Measurements from ENCODE around the gene POLR3B. TPM values are rescaled to one million over a fixed set of nuclear protein-coding genes. Genes with fewer than 3 reads are reported as not detected.

POLR3B gene
- polyA plus RNA-seq, 1 experiment = 6.4 TPM

- H3K36me3 ChIP-seq (ENCODE audit: control insufficient read depth, insufficient read depth, low read length) = no peaks in the 10 kb centered on the region
- CTCF ChIA-PET = interaction anchor here (0.6 kb wide), 1 partner anchor 10 kb away, joined by 3 read pairs; no protein-coding TSS in a partner anchor
- no peak for DNase-seq (ENCODE audit: low read depth)
Measured at GRCh38 chr12:106423291-106423690, 65.7 kb downstream of the POLR3B start.

GRCh38 chr12:106425061-106425702 lies 67.6 kb downstream of the POLR3B start:
- Histone ChIP-seq H3K36me3 (ENCODE audit: control insufficient read depth, insufficient read depth, low read length) (no peaks in the 10 kb centered on the region), H3K4me3 (ENCODE audit: low read depth, low read length) (no peak overlapping the region), H3K27me3 (ENCODE audit: control insufficient read depth, insufficient read depth, low read length) (no peaks in the 10 kb centered on the region)
- POLR2A ChIA-PET = no interaction called here
- CTCF ChIA-PET = interaction anchor here (0.7 kb wide), 1 partner anchor 9 kb away, joined by 4 read pairs; no protein-coding TSS in a partner anchor
- TF ChIP-seq, protein P1, sequence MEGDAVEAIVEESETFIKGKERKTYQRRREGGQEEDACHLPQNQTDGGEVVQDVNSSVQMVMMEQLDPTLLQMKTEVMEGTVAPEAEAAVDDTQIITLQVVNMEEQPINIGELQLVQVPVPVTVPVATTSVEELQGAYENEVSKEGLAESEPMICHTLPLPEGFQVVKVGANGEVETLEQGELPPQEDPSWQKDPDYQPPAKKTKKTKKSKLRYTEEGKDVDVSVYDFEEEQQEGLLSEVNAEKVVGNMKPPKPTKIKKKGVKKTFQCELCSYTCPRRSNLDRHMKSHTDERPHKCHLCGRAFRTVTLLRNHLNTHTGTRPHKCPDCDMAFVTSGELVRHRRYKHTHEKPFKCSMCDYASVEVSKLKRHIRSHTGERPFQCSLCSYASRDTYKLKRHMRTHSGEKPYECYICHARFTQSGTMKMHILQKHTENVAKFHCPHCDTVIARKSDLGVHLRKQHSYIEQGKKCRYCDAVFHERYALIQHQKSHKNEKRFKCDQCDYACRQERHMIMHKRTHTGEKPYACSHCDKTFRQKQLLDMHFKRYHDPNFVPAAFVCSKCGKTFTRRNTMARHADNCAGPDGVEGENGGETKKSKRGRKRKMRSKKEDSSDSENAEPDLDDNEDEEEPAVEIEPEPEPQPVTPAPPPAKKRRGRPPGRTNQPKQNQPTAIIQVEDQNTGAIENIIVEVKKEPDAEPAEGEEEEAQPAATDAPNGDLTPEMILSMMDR (IDR thresholded peaks at IDR 0.05; ENCODE audit: insufficient read depth, low read depth, low read length) = no peak
- DNase-seq (ENCODE audit: low read depth) = no peak

More at GRCh38 chr12:106423291-106423690, 65.7 kb downstream of the POLR3B start:
- TF ChIP-seq, protein P1 (IDR thresholded peaks at IDR 0.05; ENCODE audit: insufficient read depth, low read depth, low read length) = no peak
- Histone ChIP-seq H3K4me3 (ENCODE audit: low read depth, low read length) (no peak overlapping the region), H3K27me3 (ENCODE audit: control insufficient read depth, insufficient read depth, low read length) (no peaks in the 10 kb centered on the region)
- POLR2A ChIA-PET = no interaction called here

DNA sequence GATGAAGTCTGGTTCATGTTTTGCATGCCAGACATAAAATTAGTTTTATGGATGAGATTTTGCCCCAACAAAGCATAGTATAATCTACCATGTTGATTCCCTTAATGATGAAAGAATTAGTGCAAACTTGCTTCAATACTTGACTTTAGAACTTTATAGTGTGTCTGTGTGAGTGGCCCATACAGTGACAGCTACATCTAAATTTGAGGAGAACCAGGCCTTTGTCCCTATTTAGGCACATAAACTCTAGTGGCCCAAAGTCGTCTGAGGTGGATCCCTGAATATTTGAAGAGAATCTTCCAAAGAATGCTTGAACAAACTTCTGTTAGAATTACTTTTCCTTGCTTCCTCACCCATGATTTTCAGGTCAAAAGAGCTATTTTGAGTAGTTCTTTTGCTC lies 70.4 kb downstream of the POLR3B start:
- ChIA-PET CTCF (interaction anchor here (1.3 kb wide), 1 partner anchor 23 kb away, joined by 3 read pairs; no protein-coding TSS in a partner anchor), POLR2A (no interaction called here)
- DNase-seq (ENCODE audit: low read depth) = no peak
- TF ChIP-seq, protein P1 (IDR thresholded peaks at IDR 0.05; ENCODE audit: insufficient read depth, low read depth, low read length) = no peak
- H3K36me3 ChIP-seq (ENCODE audit: control insufficient read depth, insufficient read depth, low read length) = 0 out of 2 replicates have a peak, but pooled peaks cover 1% of the 10 kb centered on the region
- H3K4me3 ChIP-seq (ENCODE audit: low read depth, low read length) = no peak overlapping the region
- H3K27me3 ChIP-seq (ENCODE audit: control insufficient read depth, insufficient read depth, low read length) = no peaks in the 10 kb centered on the region

- H3K4me3 ChIP-seq (ENCODE audit: low read depth, low read length) = no peak overlapping the region
- H3K36me3 ChIP-seq (ENCODE audit: control insufficient read depth, insufficient read depth, low read length) = peaks cover 2% of the 10 kb centered on the region; the same call in 1 of the 2 replicates
- TF ChIP-seq, protein P1 (IDR thresholded peaks at IDR 0.05; ENCODE audit: insufficient read depth, low read depth, low read length) = no peak
- H3K27me3 ChIP-seq (ENCODE audit: control insufficient read depth, insufficient read depth, low read length) = no peaks in the 10 kb centered on the region
- POLR2A ChIA-PET = no interaction called here
- no peak for DNase-seq (ENCODE audit: low read depth)
- CTCF ChIA-PET = interaction anchor here (1.3 kb wide), 1 partner anchor 23 kb away, joined by 3 read pairs; no protein-coding TSS in a partner anchor
Measured at GRCh38 chr12:106428384-106428783, 70.8 kb downstream of the POLR3B start.

DNA sequence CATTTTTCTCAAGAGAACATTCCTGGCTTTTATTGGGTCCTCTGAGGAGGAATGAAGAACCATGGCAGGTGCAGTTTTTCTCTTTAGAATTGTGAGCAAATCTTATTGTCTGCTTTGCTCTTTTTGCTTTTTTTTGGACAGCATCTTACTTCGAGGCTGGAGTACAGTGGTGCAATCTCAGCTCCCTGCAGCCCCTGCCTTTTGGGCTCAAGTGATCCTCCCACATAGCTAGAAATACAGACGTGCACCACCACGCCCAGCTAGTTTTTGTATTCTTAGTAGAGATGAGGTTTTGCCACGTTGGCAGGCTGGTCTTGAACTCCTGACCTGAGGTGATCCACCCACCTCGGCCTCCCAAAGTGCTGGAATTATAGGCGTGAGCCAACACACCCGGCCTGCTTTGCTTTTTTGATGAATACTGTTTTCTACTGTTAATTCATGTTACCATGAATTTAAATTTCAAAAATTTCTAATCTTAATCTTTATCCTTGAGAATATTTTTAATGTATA lies 71.5 kb downstream of the POLR3B start:
- Histone ChIP-seq H3K36me3 (ENCODE audit: control insufficient read depth, insufficient read depth, low read length) (peaks cover 2% of the 10 kb centered on the region; the same call in 1 of the 2 replicates), H3K27me3 (ENCODE audit: control insufficient read depth, insufficient read depth, low read length) (no peaks in the 10 kb centered on the region), H3K4me3 (ENCODE audit: low read depth, low read length) (no peak overlapping the region)
- DNase-seq (ENCODE audit: low read depth) = no peak
- ChIA-PET CTCF (interaction anchor here (1.3 kb wide), 1 partner anchor 22 kb away, joined by 3 read pairs; no protein-coding TSS in a partner anchor), POLR2A (no interaction called here)
- TF ChIP-seq, protein P1 (IDR thresholded peaks at IDR 0.05; ENCODE audit: insufficient read depth, low read depth, low read length) = no peak

Measured in BJ (cell line).